Measurements from ENCODE around the gene ASB15. TPM values are rescaled to one million over a fixed set of nuclear protein-coding genes. Genes with fewer than 3 reads are reported as not detected.
"Not testable (repeated sequence)": the region's sequence is repeated elsewhere in the genome, so short reads cannot be mapped to it uniquely, and the experiment has no call there.

Gene ASB15
- 0.01 TPM in 1 of 2 replicates, not detected in the other for polyA plus RNA-seq (2013)

- Histone ChIP-seq H3K79me1 (ENCODE audit: low read length) (no peaks in the 10 kb centered on the region), H3K79me2 (ENCODE audit: control insufficient read depth, insufficient read depth, low read length, poor library complexity) (no peaks in the 10 kb centered on the region), H3K4me2 (ENCODE audit: low read length) (no peak within 1 kb of the TSS), H2BK5ac (ENCODE audit: low read depth, low read length, poor library complexity) (no peak within 1 kb of the TSS), H3K27me3 (ENCODE audit: insufficient read depth, low read length) (no peaks in the 10 kb centered on the region), H3K27ac (ENCODE audit: low read depth, low read length) (no peak within 1 kb of the TSS), H4K91ac (ENCODE audit: low read depth, low read length) (no peak within 1 kb of the TSS), H2AK5ac (ENCODE audit: low read length) (no peak within 1 kb of the TSS), H3K4me3 (ENCODE audit: low read depth, low read length) (no peak within 1 kb of the TSS), H2AFZ (ENCODE audit: insufficient read depth, low read length, poor library complexity) (no peak within 1 kb of the TSS), H2BK120ac (ENCODE audit: insufficient read depth, low read length, poor library complexity) (no peak within 1 kb of the TSS), H4K8ac (ENCODE audit: low read depth, low read length) (no peak within 1 kb of the TSS), H4K12ac (ENCODE audit: low read depth, low read length) (no peak within 1 kb of the TSS), H3K4ac (ENCODE audit: low read depth, low read length) (no peak within 1 kb of the TSS), H3K4me1 (ENCODE audit: control insufficient read depth in 1 of 2, insufficient read depth in 2 of 2, low read length in 2 of 2) (no peaks in the 10 kb centered on the region), H2BK12ac (ENCODE audit: low read length) (no peak within 1 kb of the TSS), H3K36me3 (ENCODE audit: control insufficient read depth in 1 of 2, insufficient read depth in 2 of 2, low read length in 2 of 2) (no peaks in the 10 kb centered on the region), H3K9ac (ENCODE audit: low read length) (no peak within 1 kb of the TSS), H3K18ac (ENCODE audit: low read length) (no peak within 1 kb of the TSS), H3K23ac (ENCODE audit: low read length) (no peak within 1 kb of the TSS), H3K14ac (ENCODE audit: low read length) (no peak within 1 kb of the TSS), H3K9me3 (ENCODE audit: insufficient read depth, low read depth, low read length) (no peaks in the 10 kb centered on the region)
- no peak for DNase-seq
- no CpG with 5 or more reads among the region's 4 CpGs for WGBS (ENCODE audit: extremely low coverage, insufficient coverage, insufficient read length)
These were observed at the start of gene ASB15 for GRCh38 chr7:123601530-123601929. Gene ASB15 (plus strand): TSS chr7:123601821. CDS start chr7:123614503, 12,682 bp downstream.

GRCh38 chr7:123552134-123552533, 49.5 kb upstream of the ASB15 start:
- not testable (repeated sequence) for H3K79me2 ChIP-seq (ENCODE audit: control insufficient read depth, insufficient read depth, low read length, poor library complexity); H2AFZ ChIP-seq (ENCODE audit: insufficient read depth, low read length, poor library complexity); H2BK5ac ChIP-seq (ENCODE audit: low read depth, low read length, poor library complexity); H3K9me3 ChIP-seq (ENCODE audit: insufficient read depth, low read depth, low read length); H4K8ac ChIP-seq (ENCODE audit: low read depth, low read length); H2BK12ac ChIP-seq (ENCODE audit: low read length); H3K27ac ChIP-seq (ENCODE audit: low read depth, low read length); DNase-seq; H4K91ac ChIP-seq (ENCODE audit: low read depth, low read length); H2AK5ac ChIP-seq (ENCODE audit: low read length); H3K23ac ChIP-seq (ENCODE audit: low read length); H3K4ac ChIP-seq (ENCODE audit: low read depth, low read length); H3K14ac ChIP-seq (ENCODE audit: low read length); H3K4me1 ChIP-seq (ENCODE audit: control insufficient read depth in 1 of 2, insufficient read depth in 2 of 2, low read length in 2 of 2); H3K4me2 ChIP-seq (ENCODE audit: low read length); H2BK120ac ChIP-seq (ENCODE audit: insufficient read depth, low read length, poor library complexity); H3K27me3 ChIP-seq (ENCODE audit: insufficient read depth, low read length); H3K9ac ChIP-seq (ENCODE audit: low read length); H3K79me1 ChIP-seq (ENCODE audit: low read length); H3K4me3 ChIP-seq (ENCODE audit: low read depth, low read length); H4K12ac ChIP-seq (ENCODE audit: low read depth, low read length); H3K18ac ChIP-seq (ENCODE audit: low read length)
- H3K36me3 ChIP-seq (ENCODE audit: control insufficient read depth in 1 of 2, insufficient read depth in 2 of 2, low read length in 2 of 2), result peaks cover 4 to 12% of the 10 kb centered on the region in 2 experiments

DNA sequence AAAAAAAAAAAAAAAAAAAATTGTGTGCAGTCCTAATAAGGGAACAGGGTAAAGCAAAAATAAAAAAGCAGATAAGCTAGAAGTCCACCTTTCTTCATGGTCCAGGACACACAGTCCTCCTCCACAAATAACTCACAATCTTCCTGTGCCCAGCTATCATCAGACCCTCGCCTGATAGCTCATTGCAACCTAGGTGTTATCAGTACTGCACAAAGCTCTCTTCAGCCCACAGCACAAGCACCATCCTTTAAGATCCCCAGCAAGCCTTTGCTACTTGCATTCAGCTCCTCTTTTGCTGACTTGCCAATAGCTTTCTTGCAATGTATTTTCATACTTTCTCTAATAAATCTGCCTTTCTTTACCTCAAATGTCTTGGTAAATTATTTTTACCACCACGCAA, 49.0 kb upstream of the ASB15 start:
- H3K36me3 ChIP-seq (ENCODE audit: control insufficient read depth in 1 of 2, insufficient read depth in 2 of 2, low read length in 2 of 2), result peaks cover 4 to 12% of the 10 kb centered on the region in 2 experiments
- WGBS (ENCODE audit: extremely low coverage, insufficient coverage, insufficient read length), result no CpG with 5 or more reads among the region's 2 CpGs
- H2BK12ac ChIP-seq (ENCODE audit: low read length), result no peak overlapping the region
- H4K8ac ChIP-seq (ENCODE audit: low read depth, low read length), result no peak overlapping the region
- no peak overlapping the region for H3K4me2 ChIP-seq (ENCODE audit: low read length)
- H3K9ac ChIP-seq (ENCODE audit: low read length), result no peak overlapping the region
- H3K27me3 ChIP-seq (ENCODE audit: insufficient read depth, low read length), result no peaks in the 10 kb centered on the region
- no peak overlapping the region for H4K12ac ChIP-seq (ENCODE audit: low read depth, low read length)
- no peak overlapping the region for H4K91ac ChIP-seq (ENCODE audit: low read depth, low read length)
- no peak overlapping the region for H2AK5ac ChIP-seq (ENCODE audit: low read length)
- H2BK5ac ChIP-seq (ENCODE audit: low read depth, low read length, poor library complexity), result no peak overlapping the region
- H3K9me3 ChIP-seq (ENCODE audit: insufficient read depth, low read depth, low read length), result peaks cover 2% of the 10 kb centered on the region
- no peak for DNase-seq
- no peaks in the 10 kb centered on the region for H3K4me1 ChIP-seq (ENCODE audit: control insufficient read depth in 1 of 2, insufficient read depth in 2 of 2, low read length in 2 of 2)
- no peak overlapping the region for H3K18ac ChIP-seq (ENCODE audit: low read length)
- H3K4me3 ChIP-seq (ENCODE audit: low read depth, low read length), result no peak overlapping the region
- no peak overlapping the region for H3K23ac ChIP-seq (ENCODE audit: low read length)
- H2AFZ ChIP-seq (ENCODE audit: insufficient read depth, low read length, poor library complexity), result no peak overlapping the region
- peaks cover 3% of the 10 kb centered on the region for H3K79me2 ChIP-seq (ENCODE audit: control insufficient read depth, insufficient read depth, low read length, poor library complexity)
- peaks cover 3% of the 10 kb centered on the region for H3K79me1 ChIP-seq (ENCODE audit: low read length)
- no peak overlapping the region for H3K4ac ChIP-seq (ENCODE audit: low read depth, low read length)
- H3K27ac ChIP-seq (ENCODE audit: low read depth, low read length), result no peak overlapping the region
- H2BK120ac ChIP-seq (ENCODE audit: insufficient read depth, low read length, poor library complexity), result no peak overlapping the region
- H3K14ac ChIP-seq (ENCODE audit: low read length), result no peak overlapping the region

DNA sequence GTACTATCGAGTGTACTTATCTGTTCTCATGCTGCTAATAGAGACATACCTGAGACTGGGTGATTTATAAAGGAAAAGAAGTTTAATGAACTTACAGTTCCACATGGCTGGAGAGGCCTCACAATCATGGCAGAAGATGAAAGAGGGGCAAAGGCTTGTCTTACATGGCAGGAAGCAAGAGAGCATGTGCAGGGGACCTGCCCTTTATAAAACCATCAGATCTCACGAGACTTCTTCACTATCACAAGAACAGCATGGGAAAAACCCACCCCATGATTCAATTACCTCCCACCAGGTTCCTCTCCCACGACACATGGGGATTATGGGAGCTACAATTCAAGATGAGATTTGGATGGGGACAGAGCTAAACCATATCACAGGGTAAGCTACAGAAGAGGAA, 48.5 kb upstream of the ASB15 start:
- Histone ChIP-seq H4K12ac (ENCODE audit: low read depth, low read length) (no peak overlapping the region), H3K23ac (ENCODE audit: low read length) (no peak overlapping the region), H3K79me2 (ENCODE audit: control insufficient read depth, insufficient read depth, low read length, poor library complexity) (peaks cover 3% of the 10 kb centered on the region), H3K27ac (ENCODE audit: low read depth, low read length) (no peak overlapping the region), H3K9ac (ENCODE audit: low read length) (no peak overlapping the region), H3K79me1 (ENCODE audit: low read length) (peaks cover 5% of the 10 kb centered on the region), H3K4me1 (ENCODE audit: control insufficient read depth in 1 of 2, insufficient read depth in 2 of 2, low read length in 2 of 2) (no peaks in the 10 kb centered on the region), H4K91ac (ENCODE audit: low read depth, low read length) (no peak overlapping the region), H3K36me3 (ENCODE audit: control insufficient read depth in 1 of 2, insufficient read depth in 2 of 2, low read length in 2 of 2) (peaks cover 4 to 12% of the 10 kb centered on the region in 2 experiments), H3K4me3 (ENCODE audit: low read depth, low read length) (no peak overlapping the region), H2BK120ac (ENCODE audit: insufficient read depth, low read length, poor library complexity) (no peak overlapping the region), H3K18ac (ENCODE audit: low read length) (no peak overlapping the region), H3K4ac (ENCODE audit: low read depth, low read length) (no peak overlapping the region), H2AK5ac (ENCODE audit: low read length) (no peak overlapping the region), H4K8ac (ENCODE audit: low read depth, low read length) (no peak overlapping the region), H2BK12ac (ENCODE audit: low read length) (no peak overlapping the region), H2BK5ac (ENCODE audit: low read depth, low read length, poor library complexity) (no peak overlapping the region), H2AFZ (ENCODE audit: insufficient read depth, low read length, poor library complexity) (no peak overlapping the region), H3K4me2 (ENCODE audit: low read length) (no peak overlapping the region), H3K14ac (ENCODE audit: low read length) (no peak overlapping the region), H3K9me3 (ENCODE audit: insufficient read depth, low read depth, low read length) (peaks cover 2% of the 10 kb centered on the region), H3K27me3 (ENCODE audit: insufficient read depth, low read length) (no peaks in the 10 kb centered on the region)
- no peak for DNase-seq
- no CpG with 5 or more reads among the region's 3 CpGs for WGBS (ENCODE audit: extremely low coverage, insufficient coverage, insufficient read length)

All from trophoblast cell (in vitro differentiated cells and primary cell).